Bronchial epithelial cell (primary cell): ENCODE measurements around the gene RSL1D1. TPM values are rescaled to one million over a fixed set of nuclear protein-coding genes. Genes with fewer than 3 reads are reported as not detected.

ENCODE experiments used
- DNase-seq: peaks from one replicate; pipeline ENCODE4 v3.0.0-alpha.2; 2010; ENCODE audit warnings: low read depth
- FAIRE-seq: peaks from 2 replicates; lab custom pipeline; 2011; peaks lifted over from hg19 to GRCh38; lab: Jason Lieb, UNC
- H3K27me3 ChIP-seq: 2 replicates; pipeline ENCODE4 v1.5.1; 2011; ENCODE audit warnings: low read length; ENCODE audit not compliant: control insufficient read depth, insufficient read depth
- H3K36me3 ChIP-seq: 2 replicates; pipeline ENCODE4 v1.5.1; 2011; ENCODE audit warnings: low read length; ENCODE audit not compliant: control insufficient read depth, insufficient read depth
- H3K4me3 ChIP-seq: 2 replicates; pipeline ENCODE4 v1.5.1; 2011; ENCODE audit warnings: mild to moderate bottlenecking, low read depth, low read length, control low read depth
- total RNA-seq: library from RNA; depleted of rRNA; stranded (reverse); fragments of >200 nt; gene quantifications from 2 replicates; pipeline ENCODE4 v1.2.1, GENCODE V29; 2014
- TF ChIP-seq, protein P1 (sequence below): IDR thresholded peaks from 2 replicates; pipeline ENCODE4 v1.5.1; 2011; ENCODE audit warnings: mild to moderate bottlenecking, moderate library complexity, low read length, control low read depth, inconsistent platforms; ENCODE audit not compliant: insufficient read depth, severe bottlenecking

The RSL1D1 gene
- total RNA-seq, 1 donor from 2014 or later, result 68.7 TPM

DNA sequence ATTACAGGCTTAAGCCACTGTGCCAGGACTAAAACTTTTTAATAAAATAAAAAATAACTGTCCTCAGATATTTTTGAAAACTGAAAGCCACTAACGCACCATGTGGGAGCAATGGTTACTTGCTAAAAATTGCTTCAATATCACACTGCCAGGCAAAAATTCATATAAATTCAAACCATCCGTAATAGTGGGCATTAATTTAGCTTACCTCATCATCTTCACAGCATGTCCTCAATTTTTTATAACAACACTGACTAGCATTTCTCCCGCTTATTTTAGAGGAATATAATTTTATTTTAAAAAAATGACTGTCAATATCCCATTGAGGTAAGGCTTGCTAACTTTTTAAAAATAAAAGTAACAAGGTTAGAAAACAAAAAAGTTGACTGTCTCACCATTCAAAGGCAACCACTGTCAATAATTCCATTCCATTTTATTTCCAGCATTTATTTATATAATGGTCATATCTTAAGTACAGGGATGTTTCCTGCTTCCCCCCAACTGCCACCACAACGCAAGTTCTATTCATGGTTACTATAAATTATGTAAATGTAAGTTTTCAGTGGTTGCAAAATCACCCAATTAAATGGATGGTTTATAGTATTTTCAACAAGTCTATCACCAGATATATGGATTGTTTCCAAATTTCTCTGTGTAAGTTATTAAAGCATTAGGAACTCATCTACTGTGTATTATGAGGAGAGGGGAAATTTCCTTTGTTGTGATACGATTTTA lies 39.1 kb upstream of the RSL1D1 start:
- no peak for DNase-seq
- H3K36me3 ChIP-seq, result peaks cover 16% of the 10 kb centered on the region

DNA sequence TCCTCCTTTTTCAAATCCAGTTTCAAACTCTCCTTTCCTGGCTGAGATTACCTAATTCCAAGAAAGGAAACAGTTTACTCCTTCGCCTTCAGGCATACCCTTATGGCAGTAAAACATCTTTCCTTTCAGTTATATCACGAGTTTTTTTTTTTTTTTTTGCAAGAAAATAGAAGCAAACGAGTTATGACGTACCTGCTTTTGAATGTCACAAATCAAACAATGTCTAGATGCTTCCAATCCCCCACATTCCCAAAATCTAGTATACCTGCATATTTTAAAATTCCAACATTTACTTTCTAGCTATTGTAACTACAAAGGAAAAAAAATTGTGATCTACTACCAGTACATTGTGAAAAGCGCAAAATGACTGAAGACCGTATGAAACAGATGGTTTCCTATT lies 35.5 kb upstream of the RSL1D1 start:
- Histone ChIP-seq H3K36me3 (peaks cover 14% of the 10 kb centered on the region), H3K4me3 (no peak overlapping the region), H3K27me3 (no peaks in the 10 kb centered on the region)
- TF ChIP-seq, protein P1, sequence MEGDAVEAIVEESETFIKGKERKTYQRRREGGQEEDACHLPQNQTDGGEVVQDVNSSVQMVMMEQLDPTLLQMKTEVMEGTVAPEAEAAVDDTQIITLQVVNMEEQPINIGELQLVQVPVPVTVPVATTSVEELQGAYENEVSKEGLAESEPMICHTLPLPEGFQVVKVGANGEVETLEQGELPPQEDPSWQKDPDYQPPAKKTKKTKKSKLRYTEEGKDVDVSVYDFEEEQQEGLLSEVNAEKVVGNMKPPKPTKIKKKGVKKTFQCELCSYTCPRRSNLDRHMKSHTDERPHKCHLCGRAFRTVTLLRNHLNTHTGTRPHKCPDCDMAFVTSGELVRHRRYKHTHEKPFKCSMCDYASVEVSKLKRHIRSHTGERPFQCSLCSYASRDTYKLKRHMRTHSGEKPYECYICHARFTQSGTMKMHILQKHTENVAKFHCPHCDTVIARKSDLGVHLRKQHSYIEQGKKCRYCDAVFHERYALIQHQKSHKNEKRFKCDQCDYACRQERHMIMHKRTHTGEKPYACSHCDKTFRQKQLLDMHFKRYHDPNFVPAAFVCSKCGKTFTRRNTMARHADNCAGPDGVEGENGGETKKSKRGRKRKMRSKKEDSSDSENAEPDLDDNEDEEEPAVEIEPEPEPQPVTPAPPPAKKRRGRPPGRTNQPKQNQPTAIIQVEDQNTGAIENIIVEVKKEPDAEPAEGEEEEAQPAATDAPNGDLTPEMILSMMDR, result no peak
- DNase-seq, result no peak
- no peak for FAIRE-seq

More for the DNA sequence above, 39.1 kb upstream of the RSL1D1 start:
- Histone ChIP-seq H3K4me3 (no peak overlapping the region), H3K27me3 (no peaks in the 10 kb centered on the region)
- no peak for FAIRE-seq
- TF ChIP-seq, protein P1, result no peak

DNA sequence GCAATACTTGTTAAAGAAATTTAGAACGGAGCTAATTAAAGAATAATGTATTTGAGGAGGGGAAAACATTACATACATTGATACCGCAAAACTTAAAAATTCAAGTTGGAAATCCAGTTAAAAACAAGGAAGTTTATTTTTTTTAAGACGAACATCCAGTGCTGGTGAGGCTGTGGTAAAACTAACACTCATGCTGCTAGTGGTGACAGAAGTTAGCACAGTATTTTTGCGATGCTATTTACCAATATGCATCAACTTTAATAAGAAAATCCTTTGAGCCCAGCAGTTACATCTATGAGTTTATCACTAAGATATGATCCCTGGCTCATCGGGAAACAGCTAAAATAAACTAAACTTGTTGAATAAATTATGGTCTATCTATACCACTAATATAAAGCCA lies 32.7 kb upstream of the RSL1D1 start:
- Histone ChIP-seq H3K4me3 (no peak overlapping the region), H3K36me3 (peaks cover 13% of the 10 kb centered on the region), H3K27me3 (no peaks in the 10 kb centered on the region)
- TF ChIP-seq, protein P1, result no peak
- DNase-seq (no peak), FAIRE-seq (no peak)

DNA sequence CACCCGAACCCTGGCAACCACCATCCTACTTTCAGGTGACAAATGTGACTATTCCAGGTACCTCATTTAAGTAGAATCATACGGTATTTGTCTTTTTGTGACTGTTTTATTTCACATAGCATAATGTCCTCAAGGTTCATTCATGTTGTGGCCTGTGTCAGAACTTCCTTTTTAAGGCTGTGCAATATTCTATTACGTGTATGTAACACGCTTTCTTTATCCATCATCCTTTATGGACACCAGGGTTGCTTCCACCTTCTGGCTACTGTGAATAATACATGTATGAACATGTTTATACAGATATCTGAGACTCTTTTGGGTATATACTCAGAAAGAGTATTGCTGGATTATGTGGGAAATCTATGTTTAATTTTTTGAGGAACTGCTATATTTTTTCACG lies 28.7 kb upstream of the RSL1D1 start:
- peak; percentile 72 for DNase-seq
- no peak for FAIRE-seq
- TF ChIP-seq, protein P1, result no peak
- Histone ChIP-seq H3K4me3 (no peak overlapping the region), H3K27me3 (no peaks in the 10 kb centered on the region), H3K36me3 (peaks cover 12% of the 10 kb centered on the region)

DNA sequence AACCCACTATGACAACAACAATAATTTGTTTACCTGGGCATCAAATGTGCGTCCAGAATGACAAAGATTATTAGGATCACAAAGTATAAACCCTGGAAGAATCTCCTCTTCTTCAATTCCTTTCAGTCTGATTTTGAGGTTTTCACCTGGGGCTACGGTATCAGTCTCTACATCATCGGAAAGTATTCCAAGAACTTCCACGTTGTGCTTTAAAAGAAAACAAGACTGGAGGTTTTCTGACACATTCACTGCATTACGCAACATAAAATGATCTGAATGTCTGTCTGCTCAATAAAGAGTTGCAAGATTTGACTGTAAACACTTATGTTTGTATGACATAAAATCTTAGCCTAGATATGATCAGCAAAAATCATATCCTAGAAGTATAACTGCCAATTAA lies 26.0 kb upstream of the RSL1D1 start:
- Histone ChIP-seq H3K36me3 (peaks cover 13% of the 10 kb centered on the region), H3K27me3 (no peaks in the 10 kb centered on the region), H3K4me3 (no peak overlapping the region)
- no peak for FAIRE-seq
- TF ChIP-seq, protein P1, result no peak
- DNase-seq, result no peak

DNA sequence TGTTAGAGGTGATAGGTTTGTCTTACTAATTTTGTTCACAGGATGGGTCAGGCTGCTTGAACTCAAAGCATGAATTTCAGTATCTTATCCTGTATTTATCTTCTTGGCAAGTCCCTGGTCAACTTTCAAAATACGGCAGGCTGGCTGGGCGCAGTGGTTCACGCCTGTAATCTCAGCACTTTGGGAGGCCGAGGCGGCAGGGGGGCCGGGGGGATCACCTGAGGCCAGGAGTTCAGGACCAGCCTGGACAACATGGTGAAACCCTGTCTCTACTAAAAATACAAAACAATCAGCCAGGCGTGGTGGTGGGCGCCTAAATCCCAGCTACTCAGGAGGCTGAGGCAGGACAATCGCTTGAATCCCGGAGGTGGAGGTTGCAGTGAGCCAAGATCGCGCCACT lies 25.0 kb upstream of the RSL1D1 start:
- FAIRE-seq, result no peak

More for the DNA sequence above, 25.0 kb upstream of the RSL1D1 start:
- TF ChIP-seq, protein P1, result no peak
- Histone ChIP-seq H3K4me3 (no peak overlapping the region), H3K27me3 (no peaks in the 10 kb centered on the region), H3K36me3 (peaks cover 10% of the 10 kb centered on the region)
- DNase-seq, result no peak
